GM21515 (cell line): ENCODE data around the gene CFAP299.

Source experiments
- ATAC-seq: cut with Tn5 transposase; IDR thresholded peaks from one replicate; pipeline ENCODE4 v1.9.1; 2021; ENCODE audit not compliant: unreplicated experiment

The CFAP299 gene

DNA sequence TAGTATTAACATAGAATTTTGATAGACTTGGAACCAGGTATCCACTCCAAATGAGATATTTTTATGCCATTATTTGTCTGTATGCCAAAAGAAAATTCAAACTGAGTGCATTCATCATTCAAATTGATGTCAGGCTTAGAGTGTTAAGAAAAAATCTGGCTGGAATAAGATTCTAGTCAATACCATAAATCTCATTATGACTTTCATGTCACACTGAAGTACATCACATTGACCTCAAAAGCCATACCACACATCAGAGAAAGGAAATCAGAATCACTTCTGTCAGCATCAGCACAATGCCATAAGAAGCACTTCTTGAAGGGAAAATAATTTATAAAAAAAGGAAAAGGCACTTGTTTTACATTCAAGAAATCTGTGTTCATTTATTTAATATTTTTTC lies 575.9 kb downstream of the CFAP299 start:
- no peak for ATAC-seq

DNA sequence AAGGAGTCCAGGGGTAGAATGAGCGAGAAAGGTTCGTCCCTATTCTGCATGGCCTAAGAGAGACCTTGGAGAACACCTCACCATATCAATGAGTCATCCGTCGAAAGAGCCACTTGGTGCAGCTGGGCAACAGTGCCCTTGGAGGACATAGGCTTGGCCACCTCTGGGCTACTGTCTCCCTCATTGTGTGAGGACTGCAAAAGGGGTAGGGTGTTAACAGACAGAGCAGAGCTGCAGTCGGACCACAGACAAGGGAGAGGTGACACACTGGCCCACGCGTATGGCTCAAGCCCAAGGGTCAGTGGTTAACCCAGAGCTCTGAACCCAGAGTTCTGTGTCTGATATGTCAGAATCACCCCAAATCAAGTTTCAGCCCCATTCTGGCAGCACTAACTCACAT lies 576.8 kb downstream of the CFAP299 start:
- no peak for ATAC-seq

DNA sequence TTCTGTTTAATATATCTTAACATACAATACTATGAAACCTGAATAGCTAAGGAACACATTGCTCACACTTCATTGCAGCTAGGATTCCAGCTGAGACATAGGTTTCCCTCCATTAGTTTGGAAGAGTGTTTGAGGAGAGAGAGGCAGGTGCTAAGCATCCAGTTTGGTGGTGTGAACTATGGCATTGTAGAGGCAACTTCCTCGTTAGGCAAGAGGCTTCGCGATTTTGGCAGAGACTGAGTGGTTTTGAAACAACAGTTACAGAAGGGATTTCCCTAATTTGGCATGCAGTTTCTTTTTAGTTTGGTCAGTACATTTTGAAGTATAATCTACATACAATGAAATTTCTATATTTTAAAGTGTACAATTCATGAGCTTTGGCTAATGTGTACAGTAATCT lies 577.9 kb downstream of the CFAP299 start:
- peak; percentile 82 for ATAC-seq

DNA sequence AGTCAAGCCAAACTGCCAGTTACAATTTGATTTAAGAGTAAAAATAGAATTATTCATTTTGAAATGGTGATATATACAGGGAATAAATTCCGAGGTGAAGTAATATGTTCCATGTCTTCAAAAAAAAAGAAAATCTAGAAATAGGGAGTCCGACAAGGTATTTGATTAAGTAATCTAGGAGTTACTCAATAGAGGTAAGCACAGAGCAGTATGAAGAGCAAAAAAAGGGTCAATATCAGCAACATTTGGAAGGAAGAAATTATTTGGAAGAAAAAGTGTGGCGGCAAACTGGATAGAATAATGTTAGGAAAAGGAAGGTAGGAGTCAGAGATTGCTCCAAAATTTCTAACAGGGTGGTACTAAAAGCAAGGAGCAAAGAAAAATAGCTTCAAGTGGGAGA lies 581.2 kb downstream of the CFAP299 start:
- ATAC-seq, result no peak

DNA sequence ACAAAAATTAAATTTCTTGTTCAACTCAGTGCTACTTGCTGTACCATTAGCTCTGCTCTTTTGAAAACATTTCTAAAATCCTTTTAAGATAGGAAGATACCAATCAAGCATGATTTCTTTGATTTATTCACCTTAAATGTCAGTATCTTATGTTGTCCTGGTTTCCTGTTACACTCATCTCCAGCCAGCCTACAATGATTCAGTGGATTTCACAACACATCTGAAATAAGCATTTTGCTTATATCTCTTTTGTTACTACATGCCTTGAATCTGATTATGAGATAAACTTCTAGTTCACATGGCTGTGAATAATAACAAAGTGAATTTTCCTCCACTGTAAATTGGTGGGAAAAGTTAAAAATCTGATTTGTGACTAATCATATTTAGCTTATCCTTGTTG lies 582.5 kb downstream of the CFAP299 start:
- no peak for ATAC-seq

DNA sequence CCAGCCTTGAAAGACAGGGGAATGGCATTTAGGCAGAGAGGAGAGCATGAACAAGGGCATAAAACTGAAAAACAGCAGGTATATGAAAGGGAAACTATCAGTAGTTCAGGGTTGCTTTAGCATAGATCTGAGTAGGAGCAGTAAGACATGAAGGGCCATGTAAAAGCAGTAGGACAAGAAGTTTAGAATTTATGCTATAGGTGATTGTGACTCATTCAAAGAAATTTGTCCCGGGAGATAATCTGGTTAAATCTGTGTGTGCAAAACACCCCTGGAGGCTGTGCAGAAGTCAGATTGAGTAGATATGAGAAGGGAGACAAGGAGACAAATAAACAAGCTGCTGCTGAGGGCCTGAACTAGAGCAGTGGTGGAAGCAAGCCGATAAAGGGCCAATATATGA lies 585.9 kb downstream of the CFAP299 start:
- no peak for ATAC-seq

DNA sequence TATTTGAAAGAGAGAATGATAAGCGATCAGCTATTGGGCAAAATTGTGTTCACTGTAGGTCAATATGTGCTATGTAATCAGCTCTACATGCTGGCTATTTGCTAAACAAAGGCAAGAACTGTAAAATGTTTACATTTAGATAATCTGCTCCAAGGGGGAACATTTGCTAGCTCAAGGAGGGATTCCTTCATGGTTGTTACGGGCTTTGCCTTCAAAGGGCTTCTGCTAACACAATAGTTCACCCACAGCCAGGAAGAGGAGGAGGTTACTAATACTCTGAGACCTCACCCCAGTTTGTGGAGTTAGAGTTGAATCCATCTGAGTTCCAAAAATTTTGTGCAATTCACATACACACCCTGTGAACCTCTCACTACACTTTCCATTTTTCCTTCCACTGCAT lies 587.4 kb downstream of the CFAP299 start:
- no peak for ATAC-seq

DNA sequence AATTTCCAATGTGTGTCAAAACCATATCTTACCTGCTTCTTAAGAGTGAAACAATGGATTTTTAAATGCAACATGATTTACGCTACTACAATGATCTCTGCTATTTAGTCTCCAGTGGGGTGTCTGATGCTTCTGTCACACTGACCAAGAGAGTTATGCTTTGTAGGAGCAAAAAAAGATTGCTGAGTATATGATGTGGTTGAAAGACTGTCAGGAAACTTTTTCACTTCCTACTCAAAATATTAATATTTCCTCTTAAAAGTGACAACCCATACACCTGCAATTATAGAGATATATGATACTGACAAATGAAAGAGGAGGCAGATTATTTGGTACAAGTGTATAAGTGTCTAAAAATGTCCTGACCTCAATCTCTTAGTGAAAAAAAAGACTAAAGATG lies 589.8 kb downstream of the CFAP299 start:
- ATAC-seq, result no peak

DNA sequence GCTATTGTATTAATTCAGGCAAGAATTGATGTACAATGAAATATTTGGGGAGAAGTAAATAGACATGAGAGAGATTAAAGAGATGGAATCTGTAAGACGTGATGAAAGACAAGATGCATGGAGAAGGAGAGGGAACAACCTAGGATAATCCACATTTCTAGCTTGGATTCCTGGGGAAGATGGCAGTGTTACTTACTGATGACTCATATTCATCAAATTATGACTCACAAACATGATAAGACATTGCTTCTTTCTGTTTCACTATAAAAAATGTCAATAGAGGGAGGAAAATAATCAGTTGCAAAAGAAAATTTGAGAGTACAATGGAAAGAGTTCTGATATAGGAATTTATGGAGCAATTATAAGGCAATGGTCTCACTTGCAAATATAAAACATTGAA lies 590.9 kb downstream of the CFAP299 start:
- ATAC-seq, result no peak

DNA sequence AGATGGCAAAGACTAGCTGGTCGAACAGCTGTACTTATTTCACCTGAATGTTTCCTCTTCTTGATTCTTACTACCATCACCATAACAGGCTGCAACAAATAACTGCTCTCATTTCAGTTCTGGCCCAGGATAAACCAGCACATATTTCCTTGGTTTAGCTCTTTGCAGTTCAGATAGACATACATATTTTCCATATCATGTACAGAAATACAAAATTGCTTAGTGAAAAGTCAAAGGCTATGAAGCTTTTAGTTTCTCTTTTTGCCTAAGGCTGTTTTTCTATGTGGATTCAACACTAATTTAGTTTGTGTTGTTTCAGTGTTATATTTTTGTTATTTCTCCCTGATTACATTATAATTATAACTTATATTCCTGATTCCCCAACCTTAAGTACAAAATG lies 591.4 kb downstream of the CFAP299 start:
- no peak for ATAC-seq

DNA sequence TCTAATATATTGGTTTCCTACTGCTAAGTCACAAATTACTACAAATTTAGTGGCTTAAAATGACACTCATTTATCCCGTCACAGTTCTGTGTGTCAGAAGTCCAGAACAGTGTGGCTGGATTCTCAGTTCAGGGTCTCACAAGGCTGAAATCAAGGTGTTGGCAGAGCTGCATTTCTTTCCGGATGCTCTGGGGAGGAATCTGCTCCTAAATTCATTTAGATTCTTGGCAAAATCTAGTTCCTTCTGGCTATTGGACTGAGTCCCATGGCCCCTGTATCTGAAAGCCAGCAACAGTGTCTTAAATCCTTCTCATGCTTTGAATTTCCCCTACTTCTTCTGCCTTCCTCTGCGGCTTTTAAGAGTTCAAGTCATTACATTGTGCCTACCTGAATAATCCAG lies 591.9 kb downstream of the CFAP299 start:
- ATAC-seq, result no peak

DNA sequence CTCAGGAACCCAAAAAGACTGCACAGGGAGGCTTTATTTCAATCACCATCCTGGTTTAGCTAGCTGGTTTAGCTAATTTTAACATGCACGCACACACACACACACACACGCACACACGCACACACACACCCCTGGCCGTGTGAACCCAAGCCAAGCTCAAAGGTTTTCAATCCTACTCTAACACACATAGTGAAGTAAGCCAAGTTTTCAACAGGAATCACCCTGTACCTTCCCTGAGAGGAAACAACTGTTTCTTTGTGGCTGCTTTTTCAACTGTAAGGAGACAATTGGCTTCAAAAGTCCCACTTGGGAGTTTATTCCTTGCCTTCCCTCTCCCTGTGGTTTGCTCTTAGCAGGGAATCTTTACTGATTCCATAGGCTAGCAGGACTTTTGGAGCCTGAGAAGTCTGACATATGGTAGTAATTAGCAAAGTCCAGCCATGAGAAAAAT lies 596.1 kb downstream of the CFAP299 start:
- no peak for ATAC-seq

DNA sequence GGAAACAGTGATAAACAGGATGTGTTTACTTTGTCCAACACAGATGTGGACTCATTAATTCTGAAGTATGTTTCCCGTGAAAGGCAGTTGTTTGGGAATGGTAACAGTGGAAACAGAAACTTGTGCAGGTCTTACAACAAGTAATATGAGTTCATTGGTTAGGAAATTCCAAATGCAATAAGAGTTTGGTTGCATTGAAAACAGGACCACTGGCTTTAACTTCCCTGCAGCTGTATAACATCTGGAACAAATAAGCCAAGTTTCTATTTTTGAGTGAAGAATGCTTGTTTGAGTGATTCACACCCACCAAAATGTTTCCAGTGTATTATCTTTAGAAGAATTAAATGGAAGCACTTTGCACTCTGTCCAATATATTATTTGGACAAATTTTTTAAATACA lies 612.6 kb downstream of the CFAP299 start:
- no peak for ATAC-seq

DNA sequence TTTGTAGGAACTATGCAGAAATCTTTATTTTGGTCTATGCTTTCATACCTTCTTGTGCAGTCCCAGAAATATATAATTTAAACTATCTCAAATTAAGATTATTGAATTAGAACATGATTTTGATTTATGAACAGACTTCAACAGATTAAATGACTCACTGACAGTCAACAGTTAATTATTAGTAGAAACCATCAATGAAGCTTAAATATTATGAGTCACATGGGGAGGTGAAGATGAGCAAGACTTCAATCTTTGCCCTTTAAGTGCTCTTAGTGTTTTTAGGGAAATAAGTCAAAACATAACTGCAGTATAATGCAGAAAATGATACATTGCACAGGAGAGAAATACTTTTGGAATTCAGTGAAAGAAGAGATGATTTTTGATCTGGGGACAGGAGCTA lies 613.5 kb downstream of the CFAP299 start:
- ATAC-seq, result no peak

DNA sequence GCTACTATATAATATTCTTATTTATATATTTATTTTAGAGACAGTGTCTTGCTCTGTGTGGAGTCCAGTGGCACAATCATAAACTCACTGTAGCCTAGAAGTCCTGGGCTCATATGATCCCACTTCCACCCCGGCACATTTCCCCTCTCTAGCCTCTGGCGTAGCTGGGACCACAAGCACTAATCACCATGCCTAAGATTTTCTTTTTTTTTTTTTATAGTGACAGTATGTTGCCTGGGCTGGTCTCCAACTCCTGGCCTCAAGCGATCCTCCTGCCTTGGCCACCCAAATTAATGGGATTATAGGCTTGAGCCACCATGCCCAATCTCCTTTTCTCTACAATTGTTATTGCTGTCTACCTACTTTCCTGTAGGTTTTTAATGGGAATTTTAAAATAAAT lies 620.9 kb downstream of the CFAP299 start:
- no peak for ATAC-seq

DNA sequence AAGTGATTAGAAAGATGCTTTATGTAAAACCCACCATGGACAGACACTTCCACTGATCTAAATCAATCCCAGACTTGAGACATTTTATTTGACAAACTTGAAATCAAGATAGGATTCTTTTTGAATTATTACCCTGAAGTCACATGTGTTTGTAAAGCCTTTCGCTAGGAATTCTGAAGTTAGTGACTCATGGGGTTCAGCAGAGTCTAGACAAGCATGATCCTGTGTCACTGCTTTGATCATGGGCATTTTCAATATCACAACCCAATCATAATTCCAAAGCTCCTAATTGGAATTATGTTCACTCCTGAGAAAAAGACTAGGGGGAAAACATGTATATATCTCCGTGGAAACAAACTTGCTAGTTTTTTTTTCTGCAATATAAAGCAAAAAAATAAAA lies 627.5 kb downstream of the CFAP299 start:
- ATAC-seq, result no peak

DNA sequence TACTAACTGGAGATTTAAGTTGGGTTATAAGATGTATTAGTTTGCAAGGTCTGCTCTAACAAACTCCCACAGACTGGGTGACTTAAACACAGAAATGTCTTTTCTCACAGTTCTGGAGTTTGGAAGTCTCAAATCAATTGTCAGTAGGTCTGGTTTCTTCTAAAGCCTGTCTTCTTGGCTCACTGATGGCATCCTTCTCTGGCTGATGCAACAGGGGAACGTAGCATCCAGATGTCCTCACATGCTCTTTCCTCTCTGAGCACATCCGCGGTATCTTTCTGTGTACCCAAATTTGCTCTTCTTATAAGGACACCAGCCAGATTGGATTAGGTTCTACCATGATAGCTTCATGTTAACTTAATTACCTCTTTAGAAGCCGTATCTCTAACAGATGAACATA lies 631.8 kb downstream of the CFAP299 start:
- no peak for ATAC-seq

DNA sequence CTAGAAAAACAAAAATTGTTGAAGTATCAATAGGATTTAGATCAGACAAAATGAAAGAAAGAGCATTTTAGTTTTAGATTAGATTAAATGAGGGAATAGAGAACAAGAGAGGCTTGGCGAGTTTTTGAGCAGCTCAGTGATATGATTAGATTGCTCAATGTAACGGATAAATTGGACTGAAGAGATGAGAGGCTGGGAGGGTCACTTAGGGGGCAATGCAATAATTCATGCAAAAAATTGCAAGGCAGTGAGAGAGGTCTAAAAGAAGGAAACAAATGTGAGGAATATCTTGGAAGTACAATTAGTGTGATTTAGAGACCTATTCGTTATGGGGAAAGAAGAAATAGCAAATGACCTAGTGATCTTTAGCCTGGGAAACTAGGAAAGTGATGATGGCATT lies 644.7 kb downstream of the CFAP299 start:
- no peak for ATAC-seq

DNA sequence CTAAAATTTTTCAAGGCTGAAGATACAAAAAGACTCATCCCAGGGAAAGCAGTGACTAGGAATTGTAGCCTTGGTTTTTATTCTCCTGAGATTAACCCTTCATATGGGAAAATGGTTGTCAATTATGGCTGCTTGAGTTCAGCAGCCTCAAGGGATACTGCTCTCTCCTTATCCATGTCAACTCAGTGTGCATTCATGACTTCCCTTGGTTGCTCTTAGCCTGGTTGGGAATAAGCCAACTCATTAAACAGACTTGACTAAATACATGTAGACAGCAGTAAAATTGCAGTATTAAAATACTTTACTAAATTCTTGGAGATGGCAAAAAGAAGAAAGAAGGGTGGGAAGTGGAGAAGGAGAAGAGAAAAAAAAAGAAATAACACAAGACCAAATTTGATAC lies 650.5 kb downstream of the CFAP299 start:
- no peak for ATAC-seq

DNA sequence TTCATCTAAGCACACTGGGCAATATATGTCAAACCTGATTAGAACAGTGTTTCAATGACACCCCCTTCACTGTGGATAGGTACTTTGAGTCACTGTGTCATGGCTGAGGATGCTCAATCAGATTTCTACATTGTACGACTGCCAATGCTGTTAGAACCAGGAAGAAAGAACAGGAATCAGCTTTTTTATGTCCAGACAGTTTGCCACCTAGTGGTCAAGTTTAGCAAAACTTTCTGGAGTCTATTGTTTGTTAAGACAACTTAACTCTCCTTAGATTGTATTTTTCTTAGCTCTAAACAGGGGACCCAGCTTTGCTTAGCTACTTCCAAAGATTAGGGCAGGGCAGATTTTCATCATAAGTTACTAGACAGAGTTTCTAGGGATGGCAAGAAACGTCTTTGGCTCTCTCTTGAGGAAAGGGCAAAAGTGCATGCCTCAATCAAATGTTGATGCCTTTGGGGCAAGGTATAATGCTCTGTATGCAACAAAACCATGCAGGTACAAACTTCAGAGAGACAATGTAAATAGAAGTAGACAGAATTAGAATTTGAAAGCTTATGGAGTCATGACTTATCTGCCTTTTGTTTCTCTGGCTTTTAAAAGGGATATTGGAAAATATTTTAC lies 654.5 kb downstream of the CFAP299 start:
- peak; percentile 79 for ATAC-seq

DNA sequence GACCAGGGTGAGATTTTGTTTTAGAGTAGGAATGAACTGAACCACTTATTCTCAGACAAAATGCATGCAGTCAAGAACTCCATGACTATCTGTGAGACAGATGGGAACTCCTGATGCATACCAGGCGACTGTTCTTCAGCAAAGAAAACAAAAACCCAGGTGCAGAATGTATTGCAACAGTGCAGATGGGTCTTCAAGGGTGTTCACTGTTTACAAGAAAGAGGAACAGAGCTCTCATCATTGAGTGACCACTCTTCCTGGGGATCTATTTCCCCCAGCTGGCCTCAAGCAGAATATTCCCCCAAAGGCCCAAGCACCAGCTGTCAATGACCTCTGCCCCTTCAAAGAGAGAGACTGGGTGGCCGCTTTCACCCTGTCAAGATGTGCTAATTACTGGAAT lies 655.3 kb downstream of the CFAP299 start:
- no peak for ATAC-seq

DNA sequence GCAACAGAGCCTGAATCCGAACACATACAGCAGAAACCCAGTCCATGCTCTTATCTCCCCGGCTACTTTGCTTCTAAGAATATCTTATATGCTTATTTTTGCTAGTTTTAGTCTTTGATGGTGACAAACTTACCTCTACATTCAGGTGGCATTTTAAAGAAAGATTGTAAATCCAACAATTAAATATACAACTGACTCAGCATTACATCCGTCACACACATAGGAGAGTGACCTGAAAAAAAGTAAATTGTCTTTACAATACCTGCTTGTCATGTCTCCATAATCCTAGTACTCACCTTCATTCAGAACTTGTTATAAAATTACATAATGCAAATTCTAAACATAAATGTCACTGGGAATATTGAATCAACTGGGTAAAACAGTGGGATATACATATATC lies 664.4 kb downstream of the CFAP299 start:
- ATAC-seq, result no peak

DNA sequence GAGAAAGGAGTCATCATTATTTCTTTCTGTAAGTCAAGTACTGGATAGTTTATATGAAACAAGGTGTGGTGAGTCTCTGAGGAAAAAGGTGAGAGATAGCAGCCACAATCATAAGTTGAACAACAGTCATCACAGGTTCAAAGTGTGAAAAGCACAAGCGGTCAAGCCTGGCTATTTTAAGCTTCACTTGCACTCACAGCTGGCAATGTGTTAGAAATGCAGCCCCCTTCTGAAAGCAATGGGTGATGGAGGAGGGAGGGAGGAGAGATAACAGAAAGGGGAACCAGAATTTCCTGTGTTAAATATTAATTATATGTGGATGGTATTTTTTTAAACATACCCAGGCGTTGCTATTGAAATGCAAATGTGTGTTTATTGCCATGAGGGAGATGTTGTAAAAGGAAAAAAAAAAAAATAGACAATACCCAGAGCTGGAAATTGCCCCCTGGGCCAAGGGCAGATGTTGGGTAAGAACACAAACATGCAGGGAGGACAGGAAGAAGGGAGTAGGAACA lies 668.1 kb downstream of the CFAP299 start:
- no peak for ATAC-seq
